GM12878 (cell line): Measurements from ENCODE around the gene SPRING1. TPM values are rescaled to one million over a fixed set of nuclear protein-coding genes. Genes with fewer than 3 reads are reported as not detected.

Source experiments
- ATAC-seq: fragments of 200-7000 bp; cut with Tn5 transposase; 3 replicates; pipeline ENCODE4 v1.9.1; 2020; ENCODE audit warnings: mild to moderate bottlenecking, moderate library complexity
- BruUV-seq: library from RNA; stranded (reverse); fragments of 400-500 nt; replicated peaks from 2 replicates; lab custom pipeline; 2021; lab: Mats Ljungman, UMichigan
- CTCF ChIA-PET: fragments of 300-600 bp; sonication (Branson Sonifier 250); formaldehyde crosslinking; extraction: SDS; loops from one replicate; lab custom pipeline; 2021; ENCODE audit warnings: inconsistent platforms; lab: Yijun Ruan, JAX
- POLR2A ChIA-PET: fragments of 350-600 bp; formaldehyde crosslinking; extraction: SDS; loops from one replicate; lab custom pipeline; 2021; ENCODE audit warnings: inconsistent platforms; lab: Charles Lee
- RAD21 ChIA-PET: fragments of 300-600 bp; sonication (Branson Sonifier 250); formaldehyde crosslinking; loops from one replicate; lab custom pipeline; 2023; ENCODE audit warnings: antibody characterized with exemption; ENCODE audit not compliant: unreplicated experiment; lab: Charles Lee
- SMC1A ChIA-PET: fragments of 300-600 bp; sonication (Branson Sonifier 250); formaldehyde crosslinking; loops from one replicate; lab custom pipeline; 2023; ENCODE audit not compliant: unreplicated experiment, uncharacterized antibody; lab: Charles Lee
- DNase-seq: peaks from one replicate; pipeline ENCODE4 v3.0.0-alpha.2; 2011; ENCODE audit warnings: low read depth, low spot score
- FAIRE-seq: peaks from 3 replicates; lab custom pipeline; 2011; peaks lifted over from hg19 to GRCh38; lab: Jason Lieb, UNC
- H2AFZ ChIP-seq: 2 replicates; pipeline ENCODE4 v1.6.0; 2011; ENCODE audit warnings: low read depth, low read length, control low read depth; ENCODE audit not compliant: control insufficient read depth
- H3K27ac ChIP-seq: 2 replicates; pipeline ENCODE4 v1.5.1; 2011; ENCODE audit warnings: control low read depth; ENCODE audit not compliant: control insufficient read depth, insufficient read depth
- H3K27me3 ChIP-seq, 2 experiments: replicated peaks in 1 of 2; 2 replicates each; pipeline versions ENCODE4 v1.6.0 to v1.6.1; 2011; ENCODE audit warnings: low read length in 1 of 2; ENCODE audit not compliant: control insufficient read depth in 2 of 2, insufficient read depth in 2 of 2
- H3K36me3 ChIP-seq, 2 experiments: 2 replicates each; pipeline ENCODE4 v1.5.1; 2011; ENCODE audit warnings: low read length in 1 of 2; ENCODE audit not compliant: control insufficient read depth in 2 of 2, insufficient read depth in 2 of 2
- H3K4me1 ChIP-seq: 2 replicates; pipeline ENCODE4 v1.6.1; 2011; ENCODE audit warnings: mild to moderate bottlenecking, low read length, moderate library complexity, mixed read lengths; ENCODE audit not compliant: control insufficient read depth, insufficient read depth
- H3K4me2 ChIP-seq: 2 replicates; pipeline ENCODE4 v1.6.0; 2011; ENCODE audit warnings: control low read depth; ENCODE audit not compliant: control insufficient read depth, insufficient read depth
- H3K4me3 ChIP-seq: fragments of 200-600 bp; sonication (generic); 2 replicates; pipeline ENCODE4 v1.5.1; 2016
- H3K79me2 ChIP-seq: 2 replicates; pipeline ENCODE4 v1.6.0; 2011; ENCODE audit warnings: low read length; ENCODE audit not compliant: control insufficient read depth, insufficient read depth
- H3K9ac ChIP-seq: 2 replicates; pipeline ENCODE4 v1.8.0; 2011; ENCODE audit warnings: low read length, control low read depth, mixed read lengths; ENCODE audit not compliant: control insufficient read depth, insufficient read depth
- H3K9me3 ChIP-seq: replicated peaks from 3 replicates; pipeline ENCODE4 v1.5.1; 2011; ENCODE audit warnings: mild to moderate bottlenecking, low read length; ENCODE audit not compliant: control insufficient read depth, insufficient read depth
- H4K20me1 ChIP-seq: 2 replicates; pipeline ENCODE4 v1.6.0; 2011; ENCODE audit not compliant: control insufficient read depth, insufficient read depth
- FOXM1 ChIP-seq: IDR thresholded peaks from 2 replicates; pipeline ENCODE4 v1.6.1; 2012; ENCODE audit warnings: low read depth, mild to moderate bottlenecking, inconsistent platforms, low read length, moderate library complexity
- KLF5 ChIP-seq: fragments of 450-650 bp; IDR thresholded peaks from 2 replicates; pipeline ENCODE4 v1.6.1; 2014; ENCODE audit warnings: mild to moderate bottlenecking; ENCODE audit not compliant: partially characterized antibody
- PML ChIP-seq: IDR thresholded peaks from 2 replicates; pipeline ENCODE4 v1.6.1; 2012; ENCODE audit warnings: low read length, inconsistent platforms
- SMC3 ChIP-seq: IDR thresholded peaks from 2 replicates; pipeline ENCODE4 v1.6.1; 2011; ENCODE audit warnings: low read length, improper control_type of control experiment, borderline replicate concordance
- SREBF2 ChIP-seq: IDR thresholded peaks from 2 replicates; pipeline ENCODE4 v1.6.1; 2012; ENCODE audit warnings: mild to moderate bottlenecking, low read length
- ZNF274 ChIP-seq: IDR thresholded peaks from one replicate; pipeline ENCODE4 v1.8.0; 2011; ENCODE audit not compliant: insufficient read length, insufficient read depth
- WGBS: methylation state at CpG from one replicate; pipeline ENCODE4 v1.1.6; 2016; ENCODE audit warnings: low lambda C conversion rate; ENCODE audit not compliant: insufficient replicate concordance, insufficient coverage; ENCODE audit errors: missing lambda C conversion rate; 5-methylcytosine and 5-hydroxymethylcytosine counted together
- in situ Hi-C: fragments of 300-500 bp; cut with MboI; formaldehyde crosslinking; loops from 9 replicates; pipeline ENCODE4 v1.14.3; 2018; ENCODE audit warnings: mixed read lengths
- intact Hi-C: fragments of 100-400 bp; cut with micrococcal nuclease; formaldehyde crosslinking; loops from one replicate; pipeline ENCODE4 v1.14.2; 2022; ENCODE audit not compliant: unreplicated experiment
- polyA plus RNA-seq, 11 experiments: library from polyadenylated mRNA; depleted of rRNA in 4 of 11; unstranded in 6 of 11; stranded (reverse) in 5 of 11; fragments of >200 nt; fragmentation: Nextera tagmentation in 4 of 11; fragmentation: Illumina TruSeq in 1 of 11; extraction: Ambion mirVana in 4 of 11; extraction: Trizol in 1 of 11; gene quantifications; 1 replicate in 1 of 11; 2 replicates in 10 of 11; pipeline versions ENCODE4 v1.2.1 to v1.2.3, GENCODE V29; 2011 to 2016; ENCODE audit warnings: inconsistent platforms in 2 of 11, missing spikeins in 2 of 11, low read depth in 1 of 11
- total RNA-seq, 4 experiments: library from RNA; depleted of rRNA in 3 of 4; stranded (reverse); fragments of >200 nt in 3 of 4; fragmentation: Illumina TruSeq in 1 of 4; extraction: Trizol in 1 of 4; gene quantifications; 2 replicates each; pipeline versions ENCODE4 v1.2.1 to v1.2.3, GENCODE V29; 2013 to 2021
- TF ChIP-seq, protein P1 (sequence below): IDR thresholded peaks from 2 replicates; pipeline ENCODE4 v1.6.1; 2011; ENCODE audit warnings: low read depth, mild to moderate bottlenecking, low read length, moderate library complexity, borderline replicate concordance; ENCODE audit errors: extremely low read depth
- TF ChIP-seq, protein P2 (sequence below): fragments of 450-650 bp; IDR thresholded peaks from 2 replicates; pipeline ENCODE4 v1.6.1; 2018; ENCODE audit warnings: mild to moderate bottlenecking, low read depth, moderate library complexity; ENCODE audit not compliant: partially characterized antibody
- TF ChIP-seq, protein P3 (sequence below): fragments of 450-650 bp; formaldehyde crosslinking; IDR thresholded peaks from 2 replicates; pipeline ENCODE4 v1.4.0; 2022; ENCODE audit warnings: mild to moderate bottlenecking, moderate library complexity
- TF ChIP-seq, protein P4 (sequence below): fragments of 450-650 bp; IDR thresholded peaks from 2 replicates; pipeline ENCODE4 v1.6.1; 2017; ENCODE audit warnings: borderline replicate concordance
- TF ChIP-seq, protein P5 (sequence below): fragments of 450-650 bp; IDR thresholded peaks from 2 replicates; pipeline ENCODE4 v1.6.1; 2016; ENCODE audit warnings: mild to moderate bottlenecking, moderate library complexity, borderline replicate concordance

SPRING1 gene
- total and polyA plus RNA-seq, 10 of the 15 experiments (the other 5 are each of a cell fraction or from before 2014, with no cell fraction given): 2.5 to 25.7 (median 14.3) TPM

DNA sequence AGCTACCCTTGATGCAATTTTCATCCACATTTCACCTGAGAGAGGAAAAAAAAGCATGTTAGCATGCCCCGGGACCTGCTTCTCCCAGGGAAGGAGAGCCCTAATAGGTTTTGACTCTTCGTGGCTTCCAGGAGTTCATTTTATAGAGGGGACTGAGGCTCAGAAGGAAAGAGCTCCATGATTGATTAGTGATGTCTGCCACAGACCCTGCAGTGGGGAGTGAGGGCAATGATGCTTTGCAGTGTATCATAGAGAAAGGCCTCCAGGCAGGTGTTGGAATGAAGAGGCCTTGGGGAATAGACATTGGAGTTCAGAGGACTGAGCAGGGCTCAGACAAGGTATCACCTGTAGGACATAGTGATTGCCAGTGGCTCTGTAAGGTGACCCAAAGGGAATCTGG lies 41.7 kb upstream of the SPRING1 start:
- Histone ChIP-seq H3K27me3 (no peaks in the 10 kb centered on the region), H3K36me3 (peaks cover 4 to 9% of the 10 kb centered on the region in 2 experiments; a peak in 3 of 4 replicates), H2AFZ (no peak overlapping the region), H3K4me2 (no peak overlapping the region), H3K4me1 (no peaks in the 10 kb centered on the region), H4K20me1 (no peaks in the 10 kb centered on the region), H3K4me3 (no peak overlapping the region), H3K9me3 (no peaks in the 10 kb centered on the region), H3K79me2 (no peaks in the 10 kb centered on the region), H3K27ac (no peak overlapping the region), H3K9ac (no peak overlapping the region)
- ChIA-PET POLR2A (no interaction called here), CTCF (no interaction called here), RAD21 (no interaction called here), SMC1A (no interaction called here)
- intact Hi-C loops (no loop called here), in situ Hi-C loops (no loop called here)
- DNase-seq (no peak), ATAC-seq (no peak), FAIRE-seq (no peak)
- WGBS: 81% methylated on average over 2 of the region's 2 CpGs
- no TSS peak for BruUV-seq
- TF ChIP-seq, protein P1, sequence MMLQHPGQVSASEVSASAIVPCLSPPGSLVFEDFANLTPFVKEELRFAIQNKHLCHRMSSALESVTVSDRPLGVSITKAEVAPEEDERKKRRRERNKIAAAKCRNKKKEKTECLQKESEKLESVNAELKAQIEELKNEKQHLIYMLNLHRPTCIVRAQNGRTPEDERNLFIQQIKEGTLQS: no peak
- TF ChIP-seq, protein P2, sequence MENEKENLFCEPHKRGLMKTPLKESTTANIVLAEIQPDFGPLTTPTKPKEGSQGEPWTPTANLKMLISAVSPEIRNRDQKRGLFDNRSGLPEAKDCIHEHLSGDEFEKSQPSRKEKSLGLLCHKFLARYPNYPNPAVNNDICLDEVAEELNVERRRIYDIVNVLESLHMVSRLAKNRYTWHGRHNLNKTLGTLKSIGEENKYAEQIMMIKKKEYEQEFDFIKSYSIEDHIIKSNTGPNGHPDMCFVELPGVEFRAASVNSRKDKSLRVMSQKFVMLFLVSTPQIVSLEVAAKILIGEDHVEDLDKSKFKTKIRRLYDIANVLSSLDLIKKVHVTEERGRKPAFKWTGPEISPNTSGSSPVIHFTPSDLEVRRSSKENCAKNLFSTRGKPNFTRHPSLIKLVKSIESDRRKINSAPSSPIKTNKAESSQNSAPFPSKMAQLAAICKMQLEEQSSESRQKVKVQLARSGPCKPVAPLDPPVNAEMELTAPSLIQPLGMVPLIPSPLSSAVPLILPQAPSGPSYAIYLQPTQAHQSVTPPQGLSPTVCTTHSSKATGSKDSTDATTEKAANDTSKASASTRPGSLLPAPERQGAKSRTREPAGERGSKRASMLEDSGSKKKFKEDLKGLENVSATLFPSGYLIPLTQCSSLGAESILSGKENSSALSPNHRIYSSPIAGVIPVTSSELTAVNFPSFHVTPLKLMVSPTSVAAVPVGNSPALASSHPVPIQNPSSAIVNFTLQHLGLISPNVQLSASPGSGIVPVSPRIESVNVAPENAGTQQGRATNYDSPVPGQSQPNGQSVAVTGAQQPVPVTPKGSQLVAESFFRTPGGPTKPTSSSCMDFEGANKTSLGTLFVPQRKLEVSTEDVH: no peak
- TF ChIP-seq PML: no peak
- no peak for TF ChIP-seq SREBF2
- TF ChIP-seq KLF5: no peak
- TF ChIP-seq, protein P3, sequence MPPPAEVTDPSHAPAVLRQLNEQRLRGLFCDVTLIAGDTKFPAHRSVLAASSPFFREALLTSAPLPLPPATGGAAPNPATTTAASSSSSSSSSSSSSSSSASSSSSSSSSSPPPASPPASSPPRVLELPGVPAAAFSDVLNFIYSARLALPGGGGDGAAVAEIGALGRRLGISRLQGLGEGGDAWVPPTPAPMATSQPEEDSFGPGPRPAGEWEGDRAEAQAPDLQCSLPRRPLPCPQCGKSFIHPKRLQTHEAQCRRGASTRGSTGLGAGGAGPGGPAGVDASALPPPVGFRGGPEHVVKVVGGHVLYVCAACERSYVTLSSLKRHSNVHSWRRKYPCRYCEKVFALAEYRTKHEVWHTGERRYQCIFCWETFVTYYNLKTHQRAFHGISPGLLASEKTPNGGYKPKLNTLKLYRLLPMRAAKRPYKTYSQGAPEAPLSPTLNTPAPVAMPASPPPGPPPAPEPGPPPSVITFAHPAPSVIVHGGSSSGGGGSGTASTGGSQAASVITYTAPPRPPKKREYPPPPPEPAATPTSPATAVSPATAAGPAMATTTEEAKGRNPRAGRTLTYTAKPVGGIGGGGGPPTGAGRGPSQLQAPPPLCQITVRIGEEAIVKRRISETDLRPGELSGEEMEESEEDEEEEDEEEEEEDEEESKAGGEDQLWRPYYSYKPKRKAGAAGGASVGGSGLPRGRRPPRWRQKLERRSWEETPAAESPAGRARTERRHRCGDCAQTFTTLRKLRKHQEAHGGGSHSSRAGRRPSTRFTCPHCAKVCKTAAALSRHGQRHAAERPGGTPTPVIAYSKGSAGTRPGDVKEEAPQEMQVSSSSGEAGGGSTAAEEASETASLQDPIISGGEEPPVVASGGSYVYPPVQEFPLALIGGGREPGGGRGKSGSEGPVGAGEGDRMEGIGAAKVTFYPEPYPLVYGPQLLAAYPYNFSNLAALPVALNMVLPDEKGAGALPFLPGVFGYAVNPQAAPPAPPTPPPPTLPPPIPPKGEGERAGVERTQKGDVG: no peak
- TF ChIP-seq, protein P4, sequence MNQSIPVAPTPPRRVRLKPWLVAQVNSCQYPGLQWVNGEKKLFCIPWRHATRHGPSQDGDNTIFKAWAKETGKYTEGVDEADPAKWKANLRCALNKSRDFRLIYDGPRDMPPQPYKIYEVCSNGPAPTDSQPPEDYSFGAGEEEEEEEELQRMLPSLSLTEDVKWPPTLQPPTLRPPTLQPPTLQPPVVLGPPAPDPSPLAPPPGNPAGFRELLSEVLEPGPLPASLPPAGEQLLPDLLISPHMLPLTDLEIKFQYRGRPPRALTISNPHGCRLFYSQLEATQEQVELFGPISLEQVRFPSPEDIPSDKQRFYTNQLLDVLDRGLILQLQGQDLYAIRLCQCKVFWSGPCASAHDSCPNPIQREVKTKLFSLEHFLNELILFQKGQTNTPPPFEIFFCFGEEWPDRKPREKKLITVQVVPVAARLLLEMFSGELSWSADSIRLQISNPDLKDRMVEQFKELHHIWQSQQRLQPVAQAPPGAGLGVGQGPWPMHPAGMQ: no peak
- TF ChIP-seq, protein P5, sequence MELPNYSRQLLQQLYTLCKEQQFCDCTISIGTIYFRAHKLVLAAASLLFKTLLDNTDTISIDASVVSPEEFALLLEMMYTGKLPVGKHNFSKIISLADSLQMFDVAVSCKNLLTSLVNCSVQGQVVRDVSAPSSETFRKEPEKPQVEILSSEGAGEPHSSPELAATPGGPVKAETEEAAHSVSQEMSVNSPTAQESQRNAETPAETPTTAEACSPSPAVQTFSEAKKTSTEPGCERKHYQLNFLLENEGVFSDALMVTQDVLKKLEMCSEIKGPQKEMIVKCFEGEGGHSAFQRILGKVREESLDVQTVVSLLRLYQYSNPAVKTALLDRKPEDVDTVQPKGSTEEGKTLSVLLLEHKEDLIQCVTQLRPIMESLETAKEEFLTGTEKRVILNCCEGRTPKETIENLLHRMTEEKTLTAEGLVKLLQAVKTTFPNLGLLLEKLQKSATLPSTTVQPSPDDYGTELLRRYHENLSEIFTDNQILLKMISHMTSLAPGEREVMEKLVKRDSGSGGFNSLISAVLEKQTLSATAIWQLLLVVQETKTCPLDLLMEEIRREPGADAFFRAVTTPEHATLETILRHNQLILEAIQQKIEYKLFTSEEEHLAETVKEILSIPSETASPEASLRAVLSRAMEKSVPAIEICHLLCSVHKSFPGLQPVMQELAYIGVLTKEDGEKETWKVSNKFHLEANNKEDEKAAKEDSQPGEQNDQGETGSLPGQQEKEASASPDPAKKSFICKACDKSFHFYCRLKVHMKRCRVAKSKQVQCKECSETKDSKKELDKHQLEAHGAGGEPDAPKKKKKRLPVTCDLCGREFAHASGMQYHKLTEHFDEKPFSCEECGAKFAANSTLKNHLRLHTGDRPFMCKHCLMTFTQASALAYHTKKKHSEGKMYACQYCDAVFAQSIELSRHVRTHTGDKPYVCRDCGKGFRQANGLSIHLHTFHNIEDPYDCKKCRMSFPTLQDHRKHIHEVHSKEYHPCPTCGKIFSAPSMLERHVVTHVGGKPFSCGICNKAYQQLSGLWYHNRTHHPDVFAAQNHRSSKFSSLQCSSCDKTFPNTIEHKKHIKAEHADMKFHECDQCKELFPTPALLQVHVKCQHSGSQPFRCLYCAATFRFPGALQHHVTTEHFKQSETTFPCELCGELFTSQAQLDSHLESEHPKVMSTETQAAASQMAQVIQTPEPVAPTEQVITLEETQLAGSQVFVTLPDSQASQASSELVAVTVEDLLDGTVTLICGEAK: no peak
- TF ChIP-seq SMC3: no peak
- TF ChIP-seq FOXM1: no peak
- TF ChIP-seq ZNF274: no peak
